Loucy (cell line): ENCODE results near the gene MACROH2A2.

Source experiments
- H2AFZ ChIP-seq: fragments of 200-600 bp; sonication (generic); 2 replicates; pipeline ENCODE4 v1.6.0; 2016; ENCODE audit warnings: antibody characterized with exemption, mild to moderate bottlenecking, low read length, moderate library complexity
- H3F3A ChIP-seq: fragments of 200-600 bp; 2 replicates; pipeline ENCODE4 v1.6.0; 2016; ENCODE audit warnings: antibody characterized with exemption, low read depth, mild to moderate bottlenecking
- H3K27me3 ChIP-seq: fragments of 200-600 bp; sonication (generic); 2 replicates; pipeline ENCODE4 v1.6.1; 2014; ENCODE audit warnings: low read length, mild to moderate bottlenecking; ENCODE audit not compliant: insufficient read depth, poor library complexity, severe bottlenecking
- H3K36me3 ChIP-seq: fragments of 200-600 bp; sonication (generic); 2 replicates; pipeline ENCODE4 v1.6.1; 2016; ENCODE audit warnings: low read length; ENCODE audit not compliant: insufficient read depth
- H3K4me1 ChIP-seq: fragments of 200-600 bp; sonication (generic); 2 replicates; pipeline ENCODE4 v1.5.1; 2014; ENCODE audit warnings: low read length, mild to moderate bottlenecking; ENCODE audit not compliant: insufficient read depth, poor library complexity, severe bottlenecking
- H3K4me2 ChIP-seq: fragments of 200-600 bp; sonication (generic); 2 replicates; pipeline ENCODE4 v1.6.0; 2014; ENCODE audit warnings: antibody characterized with exemption, low read length, low read depth, mild to moderate bottlenecking; ENCODE audit not compliant: poor library complexity, severe bottlenecking
- H3K4me3 ChIP-seq: fragments of 200-600 bp; sonication (generic); 2 replicates; pipeline ENCODE4 v1.5.1; 2014; ENCODE audit warnings: low read length, mild to moderate bottlenecking, mixed read lengths; ENCODE audit not compliant: poor library complexity, severe bottlenecking
- H3K79me2 ChIP-seq: fragments of 200-600 bp; sonication (generic); 2 replicates; pipeline ENCODE4 v1.6.1; 2014; ENCODE audit warnings: low read length; ENCODE audit not compliant: insufficient read depth
- H3K9ac ChIP-seq: fragments of 200-600 bp; sonication (generic); 2 replicates; pipeline ENCODE4 v1.6.0; 2014; ENCODE audit warnings: mild to moderate bottlenecking, low read depth, low read length, moderate library complexity; ENCODE audit not compliant: poor library complexity, severe bottlenecking
- H3K9me2 ChIP-seq: fragments of 200-600 bp; sonication (generic); replicated peaks from 2 replicates; pipeline ENCODE4 v1.6.1; 2016; ENCODE audit warnings: low read depth, low read length, mixed read lengths
- H3K9me3 ChIP-seq: fragments of 200-600 bp; sonication (generic); 2 replicates; pipeline ENCODE4 v1.6.1; 2014; ENCODE audit warnings: mild to moderate bottlenecking, antibody characterized with exemption, low read length, low read depth; ENCODE audit not compliant: insufficient read depth
- H4K20me1 ChIP-seq: fragments of 200-600 bp; sonication (generic); 2 replicates; pipeline ENCODE4 v1.6.0; 2014; ENCODE audit warnings: antibody characterized with exemption, low read length, mild to moderate bottlenecking; ENCODE audit not compliant: insufficient read depth, poor library complexity, severe bottlenecking
- CTCF ChIP-seq: fragments of 200-600 bp; sonication (generic); conservative IDR thresholded peaks from 2 replicates; pipeline ENCODE4 v1.5.1; 2014; ENCODE audit warnings: mild to moderate bottlenecking, antibody characterized with exemption, low read length
- EZH2phosphoT487 ChIP-seq: fragments of 200-600 bp; IDR thresholded peaks from 2 replicates; pipeline ENCODE4 v1.6.1; 2018; ENCODE audit warnings: antibody characterized with exemption, mild to moderate bottlenecking, moderate library complexity, borderline replicate concordance

Gene MACROH2A2

GRCh38 chr10:70048030-70048723, 4.5 kb upstream of the MACROH2A2 start:
- H3K4me2 ChIP-seq: no peak overlapping the region
- peaks cover 5% of the 10 kb centered on the region; the same call in 1 of the 2 replicates for H3K79me2 ChIP-seq
- H3K36me3 ChIP-seq: no peaks in the 10 kb centered on the region
- no peaks in the 10 kb centered on the region for H3F3A ChIP-seq
- H3K4me3 ChIP-seq: no peak overlapping the region
- H3K9me2 ChIP-seq: no peaks in the 10 kb centered on the region
- H3K4me1 ChIP-seq: no peaks in the 10 kb centered on the region
- H3K9me3 ChIP-seq: no peaks in the 10 kb centered on the region
- H3K9ac ChIP-seq: no peak overlapping the region
- H4K20me1 ChIP-seq: no peaks in the 10 kb centered on the region
- no peaks in the 10 kb centered on the region for H3K27me3 ChIP-seq
- no peak overlapping the region for H2AFZ ChIP-seq
- TF ChIP-seq CTCF: no peak
- TF ChIP-seq EZH2phosphoT487: no peak

GRCh38 chr10:70051848-70052247, 798 bp upstream of the MACROH2A2 start:
- no peaks in the 10 kb centered on the region for H3K27me3 ChIP-seq
- peak overlapping the region; percentile 88 for H3K9ac ChIP-seq
- H3K4me3 ChIP-seq: peak overlapping the region; percentile 85
- H2AFZ ChIP-seq: no peak overlapping the region
- no peaks in the 10 kb centered on the region for H4K20me1 ChIP-seq
- H3F3A ChIP-seq: no peaks in the 10 kb centered on the region
- peaks cover 11% of the 10 kb centered on the region for H3K4me1 ChIP-seq
- peak overlapping the region; percentile 69 for H3K4me2 ChIP-seq
- H3K9me2 ChIP-seq: no peaks in the 10 kb centered on the region
- no peaks in the 10 kb centered on the region for H3K36me3 ChIP-seq
- no peaks in the 10 kb centered on the region for H3K9me3 ChIP-seq
- no peak for TF ChIP-seq CTCF
- no peak for TF ChIP-seq EZH2phosphoT487
- peaks cover 19% of the 10 kb centered on the region; the same call in 1 of the 2 replicates for H3K79me2 ChIP-seq

GRCh38 chr10:70053218-70053840, 683 bp downstream of the MACROH2A2 start:
- Histone ChIP-seq H2AFZ (peak overlapping the region; percentile 86), H3K36me3 (no peaks in the 10 kb centered on the region), H3K27me3 (no peaks in the 10 kb centered on the region), H3K9ac (peak overlapping the region; percentile 88), H3K79me2 (peaks cover 19% of the 10 kb centered on the region; the same call in 1 of the 2 replicates), H3K4me3 (peak overlapping the region; percentile 85), H3K9me3 (no peaks in the 10 kb centered on the region), H3K4me1 (peaks cover 11% of the 10 kb centered on the region), H3K9me2 (no peaks in the 10 kb centered on the region), H3F3A (no peaks in the 10 kb centered on the region), H4K20me1 (no peaks in the 10 kb centered on the region), H3K4me2 (peak overlapping the region; percentile 69)
- TF ChIP-seq CTCF: no peak
- no peak for TF ChIP-seq EZH2phosphoT487
